ENCODE results near the gene GALNT6. TPM values are rescaled to one million over a fixed set of nuclear protein-coding genes. Genes with fewer than 3 reads are reported as not detected.

GALNT6 gene, protein sequence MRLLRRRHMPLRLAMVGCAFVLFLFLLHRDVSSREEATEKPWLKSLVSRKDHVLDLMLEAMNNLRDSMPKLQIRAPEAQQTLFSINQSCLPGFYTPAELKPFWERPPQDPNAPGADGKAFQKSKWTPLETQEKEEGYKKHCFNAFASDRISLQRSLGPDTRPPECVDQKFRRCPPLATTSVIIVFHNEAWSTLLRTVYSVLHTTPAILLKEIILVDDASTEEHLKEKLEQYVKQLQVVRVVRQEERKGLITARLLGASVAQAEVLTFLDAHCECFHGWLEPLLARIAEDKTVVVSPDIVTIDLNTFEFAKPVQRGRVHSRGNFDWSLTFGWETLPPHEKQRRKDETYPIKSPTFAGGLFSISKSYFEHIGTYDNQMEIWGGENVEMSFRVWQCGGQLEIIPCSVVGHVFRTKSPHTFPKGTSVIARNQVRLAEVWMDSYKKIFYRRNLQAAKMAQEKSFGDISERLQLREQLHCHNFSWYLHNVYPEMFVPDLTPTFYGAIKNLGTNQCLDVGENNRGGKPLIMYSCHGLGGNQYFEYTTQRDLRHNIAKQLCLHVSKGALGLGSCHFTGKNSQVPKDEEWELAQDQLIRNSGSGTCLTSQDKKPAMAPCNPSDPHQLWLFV
- total RNA-seq: 1 to 10 TPM; 3.6 to 4.4 TPM
- long read RNA-seq, partial matches to known transcripts: 0 of 2 reads
- long read RNA-seq, other reads (novel, unspliced or antisense): 2 of 2 reads

GRCh38 chr12:51391283-51392123 is at the start of gene GALNT6:
Gene GALNT6 (minus strand): TSS chr12:51391406. CDS start chr12:51379781, 11,625 bp downstream.
- DNase-seq (peak; percentile 42), ATAC-seq (peak; percentile 62 to 67)
- intact Hi-C loops (cut with DNase I): no loop called here

DNA sequence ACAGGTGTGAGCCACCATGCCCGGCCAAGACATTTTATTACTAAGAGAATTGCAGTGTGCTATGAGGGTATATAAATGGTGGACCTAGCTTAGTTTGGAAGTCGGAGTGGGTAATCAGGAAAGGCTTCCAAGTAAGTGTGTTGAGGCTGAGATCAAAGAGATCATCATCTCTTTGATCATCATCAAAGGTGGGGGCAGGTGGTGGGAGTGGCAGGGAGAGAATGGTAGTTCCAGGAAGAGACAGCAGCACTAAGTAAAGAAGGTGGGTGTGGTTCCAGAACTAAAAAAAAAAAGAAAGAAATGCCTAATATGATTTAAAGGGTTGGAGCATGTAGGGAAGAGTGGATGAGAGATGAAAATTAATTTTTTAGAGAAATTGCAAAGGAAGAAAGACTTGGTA is 48.1 kb upstream of the GALNT6 start:
- intact Hi-C loops (cut with DNase I): no loop called here
- no peak for ATAC-seq
- DNase-seq: no peak

DNA sequence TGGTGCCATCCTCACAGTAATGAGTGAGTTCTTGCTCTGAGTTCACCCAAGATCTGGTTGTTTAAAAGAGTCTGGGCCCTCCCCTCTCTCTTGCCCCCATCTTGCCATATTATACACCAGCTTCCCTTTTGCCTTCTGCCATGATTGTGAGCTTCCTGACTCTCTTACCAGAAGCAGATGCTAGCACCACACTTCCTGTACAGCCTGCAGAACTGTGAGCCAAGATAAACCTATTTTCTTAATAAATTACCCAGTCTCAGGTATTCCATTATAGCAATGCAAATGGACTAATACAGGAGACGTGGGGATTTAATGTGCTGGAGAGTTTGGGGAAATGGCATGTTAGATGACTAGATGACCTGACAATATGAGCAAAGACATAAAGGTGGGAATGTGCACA is 46.2 kb upstream of the GALNT6 start:
- DNase-seq (no peak), ATAC-seq (no peak)
- intact Hi-C loops (cut with DNase I): no loop called here

DNA sequence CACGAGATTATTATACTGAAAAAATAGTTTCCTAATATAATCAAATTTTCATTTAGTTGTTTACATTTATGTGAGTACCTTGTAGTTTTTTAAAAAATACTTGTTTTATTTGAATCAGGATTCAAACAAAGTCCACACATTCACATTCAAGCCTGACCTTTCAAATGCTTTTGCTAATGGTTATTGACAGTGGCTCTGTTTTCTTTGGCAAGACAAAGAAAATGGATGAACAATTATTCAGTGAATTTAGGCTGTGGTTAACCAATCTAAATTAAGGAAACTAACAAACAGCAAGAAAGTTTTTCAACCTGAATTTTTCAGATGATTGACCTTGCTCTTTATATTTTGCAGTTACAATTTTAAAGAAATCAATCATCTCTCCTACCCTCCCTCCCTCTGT is 43.1 kb upstream of the GALNT6 start:
- ATAC-seq (no peak), DNase-seq (no peak)
- intact Hi-C loops (cut with DNase I): no loop called here

DNA sequence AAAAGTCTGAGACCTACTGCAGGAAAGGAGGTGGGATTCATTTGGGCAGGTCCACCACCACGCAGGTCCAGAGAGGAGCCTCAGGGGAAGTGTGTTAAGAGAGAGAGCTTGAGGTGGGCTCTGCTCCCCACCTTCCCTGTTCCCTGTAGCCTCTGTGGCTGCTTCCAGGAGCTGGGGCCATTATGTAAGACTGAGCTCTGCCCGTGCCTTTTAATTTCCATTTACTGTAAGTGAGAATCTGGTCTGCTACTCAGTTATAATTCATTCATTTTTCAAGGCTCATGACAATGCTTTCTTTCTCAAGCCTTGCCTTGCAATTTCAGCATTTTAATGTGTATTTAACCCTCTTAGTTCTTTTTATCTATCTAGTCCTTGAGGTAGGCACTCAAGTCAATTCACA is 41.7 kb upstream of the GALNT6 start:
- no peak for DNase-seq
- intact Hi-C loops (cut with DNase I): no loop called here
- ATAC-seq: no peak

- DNase-seq (no peak), ATAC-seq (no peak)
- intact Hi-C loops (cut with DNase I): no loop called here
Observed at GRCh38 chr12:51430196-51430895, 39.1 kb upstream of the GALNT6 start.

- ATAC-seq (no peak), DNase-seq (no peak)
- intact Hi-C loops (cut with DNase I): loop anchor here in 1 of 2 donors (10.0 kb wide), 1 partner anchor 395 kb away; no protein-coding TSS in a partner anchor
Observed at GRCh38 chr12:51429700-51430099, 38.5 kb upstream of the GALNT6 start.

- ATAC-seq (no peak), DNase-seq (no peak)
- intact Hi-C loops (cut with DNase I): loop anchor here in 1 of 2 donors (10.0 kb wide), 1 partner anchor 397 kb away; no protein-coding TSS in a partner anchor
Observed at GRCh38 chr12:51428256-51428655, 37.0 kb upstream of the GALNT6 start.

DNA sequence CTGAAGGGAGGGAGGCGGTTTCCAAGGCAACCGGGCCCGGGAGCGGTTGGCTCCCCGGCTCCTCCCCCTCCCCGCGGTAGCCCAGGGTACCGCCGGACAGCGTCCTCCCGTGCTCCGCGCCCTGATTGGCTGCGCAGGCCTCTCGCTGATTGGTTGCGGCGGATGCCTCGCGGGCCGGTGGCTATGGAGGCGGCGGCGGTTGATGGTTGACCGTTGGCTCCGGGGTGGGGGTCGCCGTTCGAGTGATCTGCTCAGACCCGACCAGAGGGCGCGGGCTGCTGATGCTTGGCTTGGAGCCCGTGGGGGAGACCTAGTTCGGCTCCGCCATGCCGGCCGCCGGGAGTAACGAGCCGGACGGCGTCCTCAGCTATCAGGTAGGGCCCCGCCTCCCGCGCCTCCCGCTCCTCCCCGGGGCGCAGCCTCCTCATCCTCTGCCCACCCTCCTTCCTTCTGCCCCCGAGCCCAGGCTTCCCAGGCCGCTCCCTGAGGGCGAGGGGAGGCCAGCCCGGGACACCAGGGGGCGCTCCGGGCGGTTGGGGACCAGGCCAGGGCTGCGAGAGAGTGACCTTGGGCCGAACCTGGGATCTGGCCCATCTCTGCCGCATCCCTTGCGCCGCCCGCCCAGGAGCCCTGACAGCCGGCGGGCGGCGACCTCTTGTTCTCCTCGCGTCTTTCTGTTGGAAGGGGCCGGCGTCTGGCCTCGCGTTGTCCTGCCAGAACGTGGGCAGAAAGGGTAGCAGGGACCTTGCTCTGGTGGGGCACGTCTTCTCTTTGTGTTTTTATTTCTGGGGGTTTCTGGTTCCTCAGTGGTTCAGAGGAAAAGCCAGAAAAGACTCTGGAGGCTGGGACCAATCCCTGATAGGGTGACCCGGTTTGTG is 33.7 kb upstream of the GALNT6 start, which contains the start of gene SLC4A8:
Gene SLC4A8, plus strand, starts transcription at position 170 of the 878 bp plus-strand sequence. Its CDS starts 157 bp downstream, at position 327.
- DNase-seq: peak; percentile 88
- ATAC-seq: peak; percentile 92 to 99
- intact Hi-C loops (cut with DNase I): loop anchor here (5.0 to 10.0 kb wide), 3 partner anchors 107 to 400 kb away; no protein-coding TSS in a partner anchor

GRCh38 chr12:51424094-51424661 is 33.0 kb upstream of the GALNT6 start:
- DNase-seq: no peak
- ATAC-seq: no peak
- intact Hi-C loops (cut with DNase I): loop anchor here (5.0 to 10.0 kb wide), 3 partner anchors 108 to 401 kb away; no protein-coding TSS in a partner anchor

DNA sequence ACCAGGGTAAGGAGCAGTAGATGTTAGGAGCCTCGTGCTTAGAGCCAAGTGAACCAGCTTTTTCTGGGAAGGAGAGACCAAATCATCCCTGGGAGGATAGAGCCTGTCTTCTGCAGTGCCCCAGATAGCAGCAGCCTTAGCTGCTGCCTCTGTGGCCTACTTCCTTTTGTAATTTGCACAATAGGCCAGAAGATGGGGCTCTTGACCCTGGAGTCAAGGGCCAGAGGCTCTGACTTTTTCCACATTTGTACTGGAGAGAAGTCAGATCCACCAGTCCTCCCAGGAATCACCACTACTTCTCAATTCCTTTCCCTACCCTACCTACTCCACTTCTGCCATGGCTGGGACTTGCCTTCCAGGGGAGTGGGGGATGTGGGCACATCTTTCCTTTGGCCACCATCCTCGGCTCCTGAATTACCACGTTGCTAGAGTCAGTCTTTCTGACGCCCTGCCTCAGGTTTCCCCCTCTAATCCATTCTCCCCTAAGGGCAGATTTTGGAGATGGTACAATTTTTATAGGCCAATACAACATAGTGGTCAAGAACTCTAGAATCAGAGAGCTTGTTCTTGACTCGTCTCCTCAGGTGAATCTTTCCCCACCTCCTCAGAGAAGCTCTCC is 30.2 kb upstream of the GALNT6 start:
- intact Hi-C loops (cut with DNase I): loop anchor here (2.0 to 10.0 kb wide), 4 partner anchors 111 to 403 kb away; no protein-coding TSS in a partner anchor
- ATAC-seq: peak; percentile 21 to 67
- DNase-seq: peak; percentile 24

DNA sequence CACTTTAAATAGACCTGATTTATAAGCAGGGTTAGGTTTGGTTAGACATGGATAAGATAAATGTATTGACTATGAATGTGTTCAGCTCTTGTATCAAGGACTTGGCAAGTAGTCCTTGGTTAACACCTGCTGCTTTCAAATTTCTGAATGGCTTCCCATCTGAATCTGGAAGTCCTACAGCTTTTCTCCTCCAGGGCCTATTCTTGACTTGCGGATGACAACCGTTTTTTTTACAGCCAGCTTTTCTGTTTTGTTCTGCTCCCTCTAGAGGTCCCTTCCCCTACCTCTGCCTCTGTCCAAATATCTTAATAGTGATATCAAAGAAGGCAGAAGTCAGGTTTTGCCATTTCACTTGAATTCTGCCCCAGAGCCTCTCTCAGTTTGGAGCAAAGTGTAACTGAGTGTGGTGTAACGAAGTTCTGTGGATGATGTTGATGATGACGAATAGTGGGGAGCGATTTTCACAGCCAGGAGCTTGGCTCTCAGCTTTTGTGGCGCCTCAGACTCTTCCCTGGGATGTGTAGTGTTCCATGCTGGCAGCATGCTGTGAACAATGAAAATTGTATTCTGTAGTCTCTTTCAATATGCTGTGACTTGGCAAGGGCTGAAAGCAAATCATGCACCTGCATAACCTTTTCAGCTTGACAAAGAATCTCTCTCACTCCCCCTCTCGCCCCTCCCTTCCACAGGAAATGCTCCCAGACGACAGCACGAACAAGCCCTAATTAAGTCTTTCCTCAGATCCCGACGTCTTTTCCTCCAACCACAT is 28.4 kb upstream of the GALNT6 start:
- intact Hi-C loops (cut with DNase I): loop anchor here (2.0 to 10.0 kb wide), 4 partner anchors 113 to 405 kb away; no protein-coding TSS in a partner anchor
- no peak for DNase-seq
- no peak for ATAC-seq

DNA sequence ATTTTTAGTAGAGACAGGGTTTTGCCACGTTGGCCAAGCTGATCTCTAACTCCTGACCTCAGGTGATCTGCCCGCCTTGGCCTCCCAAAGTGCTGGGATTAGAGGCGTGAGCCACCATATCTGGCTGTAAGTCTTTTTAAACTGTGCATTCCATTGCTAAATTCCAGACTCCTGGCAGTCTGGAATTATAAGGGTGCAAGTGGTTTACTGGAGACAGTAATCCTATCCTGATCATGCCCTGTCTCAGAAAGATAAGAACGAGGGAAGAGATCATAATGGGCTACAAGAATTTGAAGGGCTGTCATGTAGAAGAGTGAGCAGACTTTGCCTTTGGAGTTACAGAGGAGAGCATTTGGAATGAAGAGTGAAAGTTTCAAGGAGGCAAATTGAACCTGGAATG is 26.6 kb upstream of the GALNT6 start:
- DNase-seq: no peak
- intact Hi-C loops (cut with DNase I): no loop called here
- no peak for ATAC-seq

DNA sequence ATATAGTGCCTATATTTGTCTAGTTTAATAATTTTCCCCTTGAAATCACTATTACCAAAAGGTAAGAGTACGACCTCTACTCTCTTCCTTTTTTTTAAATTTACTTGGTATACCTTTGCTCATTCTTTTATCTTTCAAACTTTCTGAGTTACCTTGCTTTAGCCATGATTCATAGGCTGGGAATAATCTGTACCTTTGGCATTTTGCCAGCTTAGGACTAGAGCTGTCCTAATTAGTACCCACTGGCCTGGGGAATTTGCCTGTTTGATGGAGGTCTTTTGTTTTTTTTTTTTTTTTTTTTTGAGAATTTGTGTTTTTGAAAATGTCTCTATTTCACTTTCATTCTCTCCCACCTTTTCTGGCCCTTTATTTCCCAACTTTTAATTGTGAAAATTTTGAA is 24.7 kb upstream of the GALNT6 start:
- ATAC-seq (peak in 1 of 2 donors; percentile 40), DNase-seq (no peak)
- intact Hi-C loops (cut with DNase I): no loop called here

- DNase-seq (no peak), ATAC-seq (no peak)
- intact Hi-C loops (cut with DNase I): no loop called here
Observed at GRCh38 chr12:51413791-51414190, 22.6 kb upstream of the GALNT6 start.

DNA sequence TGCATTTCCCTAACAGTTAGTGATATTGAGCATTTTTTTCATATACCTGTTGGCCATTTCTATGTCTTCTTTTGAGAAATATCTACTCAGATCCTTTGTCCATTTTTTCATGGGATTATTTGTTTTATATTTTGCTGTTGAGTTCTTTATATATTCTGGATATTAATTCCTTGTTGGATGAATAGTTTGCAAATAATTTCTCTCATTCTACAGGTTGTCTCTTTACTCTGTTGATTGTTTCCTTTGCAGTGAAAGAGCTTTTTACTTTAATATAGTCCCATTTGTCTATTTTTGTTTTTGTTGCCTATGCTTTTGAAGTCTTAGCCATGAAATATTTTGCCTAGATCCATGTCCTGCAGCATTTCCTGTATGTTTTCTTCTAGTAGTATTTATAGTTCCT is 21.9 kb upstream of the GALNT6 start:
- DNase-seq (no peak), ATAC-seq (no peak)
- intact Hi-C loops (cut with DNase I): no loop called here

Data from left cardiac atrium (tissue), 4 donors.